ENCODE results near the gene CRYGA. TPM values are rescaled to one million over a fixed set of nuclear protein-coding genes. Genes with fewer than 3 reads are reported as not detected.

The CRYGA gene
- total RNA-seq, 1 donor from 2014 or later = not detected

DNA sequence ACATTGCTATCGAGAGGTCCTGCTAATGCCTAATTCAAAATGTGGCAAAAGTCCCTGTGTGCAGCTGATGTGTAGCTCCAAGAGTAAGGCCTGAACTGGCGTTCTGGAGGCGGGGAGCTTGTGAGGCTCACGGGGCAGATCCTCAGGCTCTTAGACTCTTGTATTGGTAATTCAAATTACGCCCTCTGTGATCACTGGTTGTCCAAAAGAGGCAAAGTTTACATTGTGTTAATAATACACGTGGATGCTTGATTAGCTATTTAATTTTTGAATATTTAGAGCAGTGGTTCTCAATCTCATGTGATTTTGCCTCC lies 12.4 kb upstream of the CRYGA start:
- peaks cover 5% of the 10 kb centered on the region for H3K27me3 Mint-ChIP-seq (ENCODE audit: low read depth)

DNA sequence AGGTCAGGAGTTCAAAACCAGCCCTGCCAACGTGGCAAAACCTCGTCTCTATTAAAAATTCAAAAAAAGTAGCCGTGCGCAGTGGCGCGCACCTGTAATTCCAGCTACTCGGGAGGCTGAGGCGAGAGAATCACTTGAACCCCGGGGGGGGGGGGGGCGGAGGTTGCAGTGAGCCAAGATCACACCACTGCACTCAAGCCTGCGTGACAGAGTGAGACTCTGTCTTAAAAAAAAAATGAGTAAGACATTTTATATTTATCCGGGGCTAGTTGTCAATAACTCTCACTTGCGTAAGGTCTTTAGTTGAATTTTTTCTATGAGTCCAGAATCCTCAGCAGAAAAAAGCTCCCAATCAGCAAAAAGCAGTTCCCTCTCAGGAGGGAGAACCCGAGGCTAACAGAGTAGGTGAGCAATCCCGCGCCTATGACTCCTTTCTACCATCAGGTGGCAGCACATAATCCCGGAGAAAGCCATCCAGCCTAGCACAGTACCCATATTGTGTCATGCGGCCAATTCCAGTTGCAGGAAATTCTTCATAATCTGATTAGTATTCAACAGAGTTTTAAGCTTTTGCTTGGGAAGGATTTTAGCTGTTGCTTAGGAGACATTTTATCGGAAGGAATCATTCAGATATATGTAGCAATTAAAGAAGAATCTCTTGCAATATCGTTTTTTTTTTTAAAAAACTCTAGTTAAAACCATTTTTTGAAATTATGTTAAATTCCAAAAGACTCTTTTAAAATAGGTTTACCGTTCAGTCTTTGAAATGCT lies 11.9 kb upstream of the CRYGA start:
- H3K4me1 Mint-ChIP-seq (ENCODE audit: low read depth) = peaks cover 4% of the 10 kb centered on the region
- H3K36me3 Mint-ChIP-seq (ENCODE audit: low read depth) = no peaks in the 10 kb centered on the region
- H3K27ac Mint-ChIP-seq (ENCODE audit: unreplicated experiment) = no peak overlapping the region
- H3K9me3 Mint-ChIP-seq (ENCODE audit: low read depth) = no peaks in the 10 kb centered on the region
- H3K4me3 Mint-ChIP-seq (ENCODE audit: unreplicated experiment) = no peak overlapping the region
- DNase-seq (ENCODE audit: low spot score) = no peak
- H3K27me3 Mint-ChIP-seq (ENCODE audit: low read depth) = peaks cover 6% of the 10 kb centered on the region
- TF ChIP-seq, protein P1, sequence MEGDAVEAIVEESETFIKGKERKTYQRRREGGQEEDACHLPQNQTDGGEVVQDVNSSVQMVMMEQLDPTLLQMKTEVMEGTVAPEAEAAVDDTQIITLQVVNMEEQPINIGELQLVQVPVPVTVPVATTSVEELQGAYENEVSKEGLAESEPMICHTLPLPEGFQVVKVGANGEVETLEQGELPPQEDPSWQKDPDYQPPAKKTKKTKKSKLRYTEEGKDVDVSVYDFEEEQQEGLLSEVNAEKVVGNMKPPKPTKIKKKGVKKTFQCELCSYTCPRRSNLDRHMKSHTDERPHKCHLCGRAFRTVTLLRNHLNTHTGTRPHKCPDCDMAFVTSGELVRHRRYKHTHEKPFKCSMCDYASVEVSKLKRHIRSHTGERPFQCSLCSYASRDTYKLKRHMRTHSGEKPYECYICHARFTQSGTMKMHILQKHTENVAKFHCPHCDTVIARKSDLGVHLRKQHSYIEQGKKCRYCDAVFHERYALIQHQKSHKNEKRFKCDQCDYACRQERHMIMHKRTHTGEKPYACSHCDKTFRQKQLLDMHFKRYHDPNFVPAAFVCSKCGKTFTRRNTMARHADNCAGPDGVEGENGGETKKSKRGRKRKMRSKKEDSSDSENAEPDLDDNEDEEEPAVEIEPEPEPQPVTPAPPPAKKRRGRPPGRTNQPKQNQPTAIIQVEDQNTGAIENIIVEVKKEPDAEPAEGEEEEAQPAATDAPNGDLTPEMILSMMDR (IDR thresholded peaks at IDR 0.05) = peak; percentile 90

More for the DNA sequence above, 12.4 kb upstream of the CRYGA start:
- H3K4me1 Mint-ChIP-seq (ENCODE audit: low read depth) = peaks cover 4% of the 10 kb centered on the region
- H3K9me3 Mint-ChIP-seq (ENCODE audit: low read depth) = no peaks in the 10 kb centered on the region
- DNase-seq (ENCODE audit: low spot score) = no peak
- no peak overlapping the region for H3K4me3 Mint-ChIP-seq (ENCODE audit: unreplicated experiment)
- H3K27ac Mint-ChIP-seq (ENCODE audit: unreplicated experiment) = no peak overlapping the region
- no peaks in the 10 kb centered on the region for H3K36me3 Mint-ChIP-seq (ENCODE audit: low read depth)
- TF ChIP-seq, protein P1 (IDR thresholded peaks at IDR 0.05) = no peak

DNA sequence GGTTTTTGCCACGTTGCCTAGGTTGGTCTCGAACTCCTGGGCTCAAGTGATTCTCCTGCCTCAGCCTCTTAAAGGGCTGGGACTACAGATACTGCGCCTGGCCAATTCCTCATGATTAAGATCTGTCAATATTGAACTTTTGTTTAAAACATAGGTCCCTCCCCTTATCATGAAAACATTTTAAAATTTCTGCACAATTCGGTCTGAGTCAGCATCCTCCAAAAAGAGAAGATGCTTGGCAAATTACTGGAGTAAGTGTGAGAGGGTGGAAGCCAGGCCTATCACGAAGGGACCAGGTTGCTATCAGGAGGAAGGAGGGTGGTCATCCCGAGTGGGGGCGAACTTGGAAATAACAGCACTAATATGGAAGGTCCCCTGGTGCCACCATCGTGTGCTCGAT lies 10.8 kb upstream of the CRYGA start:
- peaks cover 10% of the 10 kb centered on the region for H3K27me3 Mint-ChIP-seq (ENCODE audit: low read depth)
- H3K4me3 Mint-ChIP-seq (ENCODE audit: unreplicated experiment) = no peak overlapping the region
- H3K36me3 Mint-ChIP-seq (ENCODE audit: low read depth) = no peaks in the 10 kb centered on the region
- no peak overlapping the region for H3K27ac Mint-ChIP-seq (ENCODE audit: unreplicated experiment)
- H3K9me3 Mint-ChIP-seq (ENCODE audit: low read depth) = no peaks in the 10 kb centered on the region
- no peak for DNase-seq (ENCODE audit: low spot score)
- peaks cover 4% of the 10 kb centered on the region for H3K4me1 Mint-ChIP-seq (ENCODE audit: low read depth)
- TF ChIP-seq, protein P1 (IDR thresholded peaks at IDR 0.05) = no peak

DNA sequence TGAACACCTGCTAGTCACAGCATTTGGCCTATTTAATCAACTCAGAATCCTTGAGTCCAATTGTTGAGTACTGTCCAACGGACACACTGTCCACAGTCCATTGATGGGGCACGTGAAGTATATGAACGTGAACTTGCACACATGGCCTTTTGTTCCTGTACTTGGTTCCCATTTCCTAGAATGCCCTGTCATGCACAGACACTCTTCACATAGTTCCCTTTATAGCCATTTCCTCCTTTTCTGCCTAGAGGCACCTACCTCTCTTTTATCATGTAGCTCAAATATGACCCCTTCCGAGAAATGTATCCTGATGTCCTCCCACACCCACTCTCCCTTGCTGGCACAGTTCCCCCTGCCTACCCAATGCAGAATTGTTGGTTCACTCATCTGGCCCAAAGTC lies 8.7 kb upstream of the CRYGA start:
- Mint-ChIP-seq H3K27me3 (ENCODE audit: low read depth) (peaks cover 8% of the 10 kb centered on the region), H3K27ac (ENCODE audit: unreplicated experiment) (no peak overlapping the region), H3K36me3 (ENCODE audit: low read depth) (no peaks in the 10 kb centered on the region), H3K9me3 (ENCODE audit: low read depth) (no peaks in the 10 kb centered on the region), H3K4me1 (ENCODE audit: low read depth) (peaks cover 4% of the 10 kb centered on the region), H3K4me3 (ENCODE audit: unreplicated experiment) (no peak overlapping the region)
- DNase-seq (ENCODE audit: low spot score) = no peak
- TF ChIP-seq, protein P1 (IDR thresholded peaks at IDR 0.05) = no peak

DNA sequence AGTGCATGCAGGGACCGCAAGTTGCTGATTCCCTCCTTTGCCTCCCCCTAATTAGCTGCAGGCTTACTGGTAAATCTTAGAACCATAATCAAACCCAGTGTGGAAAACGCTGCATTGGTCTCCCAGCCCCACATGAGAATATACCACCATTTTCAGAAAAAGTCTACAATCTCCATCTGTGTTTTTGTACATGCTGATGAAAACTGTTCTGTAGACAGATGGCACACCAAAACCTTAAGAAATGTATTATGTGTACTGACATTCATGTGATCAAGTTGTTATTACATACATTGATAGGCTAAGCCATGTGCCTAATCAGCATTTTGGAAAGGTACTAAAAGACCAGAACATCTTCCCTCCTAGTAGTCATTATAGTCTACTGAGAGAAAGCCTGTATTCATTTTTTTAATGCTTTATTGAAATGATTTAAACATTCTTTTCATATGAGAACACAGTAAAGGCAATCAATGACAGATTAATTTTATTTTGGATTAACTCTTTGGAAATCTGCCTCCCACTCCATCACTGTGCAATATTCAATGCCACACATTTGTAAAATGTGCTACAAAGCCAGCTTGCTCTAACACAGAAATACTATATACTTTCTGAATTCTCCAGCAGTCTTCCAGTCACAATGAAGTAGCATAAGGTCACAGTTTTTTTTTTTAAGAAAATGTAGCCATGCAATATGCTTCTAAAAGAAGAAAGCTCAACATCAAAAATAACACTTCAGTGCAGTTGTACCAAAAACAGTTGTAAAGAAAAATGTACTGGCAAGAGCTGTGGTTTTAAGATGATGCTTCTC lies 1.8 kb upstream of the CRYGA start:
- Mint-ChIP-seq H3K9me3 (ENCODE audit: low read depth) (no peaks in the 10 kb centered on the region), H3K36me3 (ENCODE audit: low read depth) (no peaks in the 10 kb centered on the region), H3K4me1 (ENCODE audit: low read depth) (no peaks in the 10 kb centered on the region), H3K27ac (ENCODE audit: unreplicated experiment) (no peak overlapping the region), H3K4me3 (ENCODE audit: unreplicated experiment) (no peak overlapping the region), H3K27me3 (ENCODE audit: low read depth) (peaks cover 20% of the 10 kb centered on the region)
- DNase-seq (ENCODE audit: low spot score) = no peak
- TF ChIP-seq, protein P1 (IDR thresholded peaks at IDR 0.05) = no peak
